ENCODE data around the gene MTUS2.

Gene MTUS2

GRCh38 chr13:29434217-29434945, 614.2 kb downstream of the MTUS2 start:
- WGBS (ENCODE audit: insufficient coverage): 98% methylated on average over 6 of the region's 8 CpGs
- no peaks in the 10 kb centered on the region for H3K36me3 ChIP-seq (ENCODE audit: control insufficient read depth in 4 of 4, insufficient read depth in 4 of 4, low read length in 3 of 4)

GRCh38 chr13:29435125-29435911, 615.2 kb downstream of the MTUS2 start:
- H3K27ac ChIP-seq (ENCODE audit: insufficient read depth in 1 of 2, low read depth in 1 of 2, low read length in 2 of 2, poor library complexity in 1 of 2, severe bottlenecking in 2 of 2): no peak overlapping the region
- no peaks in the 10 kb centered on the region for H3K4me1 ChIP-seq (ENCODE audit: control extremely low read depth in 1 of 4, control insufficient read depth in 4 of 4, insufficient read depth in 4 of 4, low read length in 3 of 4)
- no peaks in the 10 kb centered on the region for H3K36me3 ChIP-seq (ENCODE audit: control insufficient read depth in 4 of 4, insufficient read depth in 4 of 4, low read length in 3 of 4)
- CTCF ChIA-PET: interaction anchor here (1.2 kb wide), 1 partner anchor 17 kb away, joined by 3 read pairs; no protein-coding TSS in a partner anchor
- H3K27me3 ChIP-seq (replicated peaks in 2 of 5; ENCODE audit: control insufficient read depth in 4 of 5, insufficient read depth in 5 of 5, low read length in 4 of 5): peaks cover 6 to 25% (median 6%) of the 10 kb centered on the region in 5 experiments
- POLR2A ChIA-PET: no interaction called here
- no peak for DNase-seq
- H3K9me3 ChIP-seq (ENCODE audit: control extremely low read depth in 1 of 5, control insufficient read depth in 4 of 5, insufficient read depth in 2 of 5, low read depth in 1 of 5, low read length in 4 of 5): no peaks in the 10 kb centered on the region
- WGBS (ENCODE audit: insufficient coverage): 92% methylated on average over 5 of the region's 6 CpGs
- no peak overlapping the region for H3K4me3 ChIP-seq (ENCODE audit: control insufficient read depth in 1 of 7, extremely low read depth in 1 of 7, insufficient read depth in 4 of 7, low read depth in 2 of 7, low read length in 6 of 7)

More at GRCh38 chr13:29434217-29434945, 614.2 kb downstream of the MTUS2 start:
- CTCF ChIA-PET: interaction anchor here (1.2 kb wide), 1 partner anchor 18 kb away, joined by 3 read pairs; no protein-coding TSS in a partner anchor
- peaks cover 8 to 31% (median 10%) of the 10 kb centered on the region in 5 experiments for H3K27me3 ChIP-seq (replicated peaks in 2 of 5; ENCODE audit: control insufficient read depth in 4 of 5, insufficient read depth in 5 of 5, low read length in 4 of 5)
- no peaks in the 10 kb centered on the region for H3K9me3 ChIP-seq (ENCODE audit: control extremely low read depth in 1 of 5, control insufficient read depth in 4 of 5, insufficient read depth in 2 of 5, low read depth in 1 of 5, low read length in 4 of 5)
- no peak overlapping the region for H3K4me3 ChIP-seq (ENCODE audit: control insufficient read depth in 1 of 7, extremely low read depth in 1 of 7, insufficient read depth in 4 of 7, low read depth in 2 of 7, low read length in 6 of 7)
- no peak for DNase-seq
- POLR2A ChIA-PET: no interaction called here
- no peak overlapping the region for H3K27ac ChIP-seq (ENCODE audit: insufficient read depth in 1 of 2, low read depth in 1 of 2, low read length in 2 of 2, poor library complexity in 1 of 2, severe bottlenecking in 2 of 2)
- no peaks in the 10 kb centered on the region for H3K4me1 ChIP-seq (ENCODE audit: control extremely low read depth in 1 of 4, control insufficient read depth in 4 of 4, insufficient read depth in 4 of 4, low read length in 3 of 4)

- 100% methylated on average over 1 of the region's 1 CpG for WGBS (ENCODE audit: insufficient coverage)
- H3K27ac ChIP-seq (ENCODE audit: insufficient read depth in 1 of 2, low read depth in 1 of 2, low read length in 2 of 2, poor library complexity in 1 of 2, severe bottlenecking in 2 of 2): no peak overlapping the region
- DNase-seq: no peak
- H3K4me1 ChIP-seq (ENCODE audit: control extremely low read depth in 1 of 4, control insufficient read depth in 4 of 4, insufficient read depth in 4 of 4, low read length in 3 of 4): no peaks in the 10 kb centered on the region
- no peaks in the 10 kb centered on the region for H3K36me3 ChIP-seq (ENCODE audit: control insufficient read depth in 4 of 4, insufficient read depth in 4 of 4, low read length in 3 of 4)
- H3K27me3 ChIP-seq (replicated peaks in 2 of 5; ENCODE audit: control insufficient read depth in 4 of 5, insufficient read depth in 5 of 5, low read length in 4 of 5): peaks cover 0 to 17% (median 8%) of the 10 kb centered on the region in 5 experiments
- POLR2A ChIA-PET: no interaction called here
- H3K9me3 ChIP-seq (ENCODE audit: control extremely low read depth in 1 of 5, control insufficient read depth in 4 of 5, insufficient read depth in 2 of 5, low read depth in 1 of 5, low read length in 4 of 5): no peaks in the 10 kb centered on the region
- H3K4me3 ChIP-seq (ENCODE audit: control insufficient read depth in 1 of 7, extremely low read depth in 1 of 7, insufficient read depth in 4 of 7, low read depth in 2 of 7, low read length in 6 of 7): no peak overlapping the region
- CTCF ChIA-PET: no interaction called here
These were observed 616.2 kb downstream of the MTUS2 start for GRCh38 chr13:29436291-29436690.

GRCh38 chr13:29436721-29437280, 616.7 kb downstream of the MTUS2 start:
- no peaks in the 10 kb centered on the region for H3K9me3 ChIP-seq (ENCODE audit: control extremely low read depth in 1 of 5, control insufficient read depth in 4 of 5, insufficient read depth in 2 of 5, low read depth in 1 of 5, low read length in 4 of 5)
- no CpG with 5 or more reads among the region's 3 CpGs for WGBS (ENCODE audit: insufficient coverage)
- no peak for DNase-seq
- no peaks in the 10 kb centered on the region for H3K4me1 ChIP-seq (ENCODE audit: control extremely low read depth in 1 of 4, control insufficient read depth in 4 of 4, insufficient read depth in 4 of 4, low read length in 3 of 4)
- no peak overlapping the region for H3K27ac ChIP-seq (ENCODE audit: insufficient read depth in 1 of 2, low read depth in 1 of 2, low read length in 2 of 2, poor library complexity in 1 of 2, severe bottlenecking in 2 of 2)
- no peak overlapping the region for H3K4me3 ChIP-seq (ENCODE audit: control insufficient read depth in 1 of 7, extremely low read depth in 1 of 7, insufficient read depth in 4 of 7, low read depth in 2 of 7, low read length in 6 of 7)
- H3K27me3 ChIP-seq (replicated peaks in 2 of 5; ENCODE audit: control insufficient read depth in 4 of 5, insufficient read depth in 5 of 5, low read length in 4 of 5): peaks cover 0 to 12% (median 8%) of the 10 kb centered on the region in 5 experiments
- ChIA-PET CTCF (no interaction called here), POLR2A (no interaction called here)
- H3K36me3 ChIP-seq (ENCODE audit: control insufficient read depth in 4 of 4, insufficient read depth in 4 of 4, low read length in 3 of 4): no peaks in the 10 kb centered on the region

GRCh38 chr13:29438769-29439168, 618.6 kb downstream of the MTUS2 start:
- H3K27ac ChIP-seq (ENCODE audit: insufficient read depth in 1 of 2, low read depth in 1 of 2, low read length in 2 of 2, poor library complexity in 1 of 2, severe bottlenecking in 2 of 2): no peak overlapping the region
- H3K36me3 ChIP-seq (ENCODE audit: control insufficient read depth in 4 of 4, insufficient read depth in 4 of 4, low read length in 3 of 4): no peaks in the 10 kb centered on the region
- no peak for DNase-seq
- no peaks in the 10 kb centered on the region for H3K4me1 ChIP-seq (ENCODE audit: control extremely low read depth in 1 of 4, control insufficient read depth in 4 of 4, insufficient read depth in 4 of 4, low read length in 3 of 4)
- H3K9me3 ChIP-seq (ENCODE audit: control extremely low read depth in 1 of 5, control insufficient read depth in 4 of 5, insufficient read depth in 2 of 5, low read depth in 1 of 5, low read length in 4 of 5): no peaks in the 10 kb centered on the region
- H3K27me3 ChIP-seq (replicated peaks in 2 of 5; ENCODE audit: control insufficient read depth in 4 of 5, insufficient read depth in 5 of 5, low read length in 4 of 5): peaks cover 0 to 6% (median 0%) of the 10 kb centered on the region in 5 experiments
- ChIA-PET POLR2A (no interaction called here), CTCF (no interaction called here)
- 95% methylated on average over 6 of the region's 8 CpGs for WGBS (ENCODE audit: insufficient coverage)
- H3K4me3 ChIP-seq (ENCODE audit: control insufficient read depth in 1 of 7, extremely low read depth in 1 of 7, insufficient read depth in 4 of 7, low read depth in 2 of 7, low read length in 6 of 7): no peak overlapping the region

- H3K36me3 ChIP-seq (ENCODE audit: control insufficient read depth in 4 of 4, insufficient read depth in 4 of 4, low read length in 3 of 4): no peaks in the 10 kb centered on the region
- H3K9me3 ChIP-seq (ENCODE audit: control extremely low read depth in 1 of 5, control insufficient read depth in 4 of 5, insufficient read depth in 2 of 5, low read depth in 1 of 5, low read length in 4 of 5): no peaks in the 10 kb centered on the region
- no peak for DNase-seq
- CTCF ChIA-PET: no interaction called here
- H3K4me3 ChIP-seq (ENCODE audit: control insufficient read depth in 1 of 7, extremely low read depth in 1 of 7, insufficient read depth in 4 of 7, low read depth in 2 of 7, low read length in 6 of 7): no peak overlapping the region
- no peaks in the 10 kb centered on the region for H3K4me1 ChIP-seq (ENCODE audit: control extremely low read depth in 1 of 4, control insufficient read depth in 4 of 4, insufficient read depth in 4 of 4, low read length in 3 of 4)
- WGBS (ENCODE audit: insufficient coverage): 86% methylated on average over 7 of the region's 10 CpGs
- H3K27ac ChIP-seq (ENCODE audit: insufficient read depth in 1 of 2, low read depth in 1 of 2, low read length in 2 of 2, poor library complexity in 1 of 2, severe bottlenecking in 2 of 2): no peak overlapping the region
- POLR2A ChIA-PET: no interaction called here
- H3K27me3 ChIP-seq (replicated peaks in 2 of 5; ENCODE audit: control insufficient read depth in 4 of 5, insufficient read depth in 5 of 5, low read length in 4 of 5): peaks cover 0 to 6% (median 0%) of the 10 kb centered on the region in 5 experiments
These were observed 619.7 kb downstream of the MTUS2 start for GRCh38 chr13:29439601-29440388.

All from common myeloid progenitor, CD34-positive (primary cell).